RPMI7951 (cell line): Measurements from ENCODE around the gene DPM2. TPM values are rescaled to one million over a fixed set of nuclear protein-coding genes. Genes with fewer than 3 reads are reported as not detected.

Experiments used
- DNase-seq: peaks from one replicate; pipeline ENCODE4 v3.0.0-alpha.2; 2012; ENCODE audit warnings: low read depth
- total RNA-seq: library from RNA; depleted of rRNA; stranded (reverse); fragments of >200 nt; shearing (Covaris generic); gene quantifications from 2 replicates; pipeline ENCODE4 v1.2.3, GENCODE V29; 2014

DPM2 gene
- total RNA-seq, 1 experiment from 2014 or later: 50.1 TPM

DNA sequence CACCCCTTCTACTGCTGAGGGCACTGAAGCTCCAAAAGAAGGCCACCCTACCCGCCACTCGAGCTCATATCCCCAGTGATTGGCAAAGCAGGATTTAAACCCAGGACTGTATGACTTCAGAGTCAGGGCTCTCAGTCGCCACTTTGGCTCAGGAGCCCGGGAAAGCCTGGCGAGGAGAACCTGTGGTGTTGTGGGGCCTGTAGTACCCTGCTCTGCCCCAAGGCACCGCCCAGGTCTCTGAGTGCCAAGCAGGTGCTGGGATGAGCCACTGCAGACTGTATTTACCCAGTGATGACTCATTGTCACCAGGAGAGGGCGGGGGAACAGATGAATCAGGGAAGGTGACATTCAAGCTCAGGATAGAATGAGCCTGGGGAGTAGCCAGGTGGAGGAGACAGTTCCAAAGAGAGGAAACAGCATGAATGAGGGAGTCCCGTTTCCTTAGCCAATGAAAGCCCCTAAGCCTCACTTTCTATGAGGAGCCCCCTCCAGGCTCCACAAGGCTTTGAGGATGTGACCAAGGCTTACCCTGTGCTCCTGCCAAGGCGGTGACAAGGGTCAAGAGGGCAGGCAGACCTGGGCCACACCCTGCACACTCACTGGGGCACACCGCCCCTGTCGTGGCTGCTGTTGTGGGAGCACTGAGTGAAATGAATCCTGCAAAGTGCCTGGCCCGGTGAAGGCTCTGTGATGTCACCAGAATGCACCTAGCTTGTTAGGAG is 17.8 kb upstream of the DPM2 start:
- no peak for DNase-seq

DNA sequence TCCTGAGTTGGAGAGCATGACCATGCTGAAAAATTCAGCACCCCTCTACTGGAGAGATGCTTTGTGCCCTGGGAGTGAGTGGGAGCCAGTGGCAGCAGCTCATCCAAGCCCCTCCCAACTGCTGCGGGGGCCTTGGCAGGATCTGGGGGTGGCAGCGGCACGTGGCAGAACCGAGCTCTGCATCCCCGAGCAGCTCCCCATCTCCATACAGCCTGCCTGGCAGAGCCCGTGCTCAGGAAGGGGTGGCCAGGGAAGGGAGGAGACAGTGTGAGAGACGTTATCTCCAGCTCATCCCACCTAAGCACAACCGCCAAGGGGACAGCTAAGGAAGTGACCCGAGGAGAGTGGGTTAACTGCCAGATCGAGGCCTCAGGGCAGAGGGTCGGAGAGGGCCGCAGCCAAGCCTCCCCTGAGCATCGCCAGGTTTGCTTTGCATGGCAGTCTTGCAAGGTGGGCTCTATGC is 17.2 kb upstream of the DPM2 start:
- DNase-seq: no peak

DNA sequence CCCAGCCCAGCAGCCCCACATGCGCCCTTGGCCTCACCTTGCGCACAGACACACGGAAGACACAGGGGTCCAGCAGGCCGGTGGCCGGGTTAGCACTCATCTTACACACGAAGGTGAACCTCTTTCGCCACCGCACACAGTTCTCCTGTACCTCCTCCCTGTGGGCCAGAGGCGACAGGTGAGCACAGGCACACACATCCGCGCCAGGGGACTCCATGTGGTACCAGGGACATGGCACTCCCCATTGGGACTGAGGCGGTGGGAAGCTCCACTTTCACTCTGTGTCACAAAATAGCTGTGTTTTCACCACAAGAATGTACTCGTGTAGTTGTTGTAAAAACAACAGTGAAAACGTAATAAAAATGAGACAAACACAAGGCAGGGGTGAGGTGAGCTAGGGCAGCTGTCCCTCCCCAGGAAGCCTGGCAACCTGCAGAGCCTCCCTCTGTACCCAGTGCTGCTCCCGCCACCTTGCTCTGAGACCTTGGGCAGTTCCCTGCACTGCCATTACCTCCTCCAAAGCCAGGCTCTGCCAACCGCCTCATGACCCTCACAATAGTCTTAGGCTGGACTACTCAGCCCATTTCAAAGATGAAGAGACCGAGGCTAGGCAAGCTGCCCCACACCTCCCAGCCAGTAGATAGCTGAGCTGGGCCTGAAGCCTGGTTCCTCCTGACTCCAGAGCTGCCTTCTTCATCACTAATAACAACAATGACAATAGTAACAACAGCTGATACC is 16.3 kb upstream of the DPM2 start:
- no peak for DNase-seq

DNA sequence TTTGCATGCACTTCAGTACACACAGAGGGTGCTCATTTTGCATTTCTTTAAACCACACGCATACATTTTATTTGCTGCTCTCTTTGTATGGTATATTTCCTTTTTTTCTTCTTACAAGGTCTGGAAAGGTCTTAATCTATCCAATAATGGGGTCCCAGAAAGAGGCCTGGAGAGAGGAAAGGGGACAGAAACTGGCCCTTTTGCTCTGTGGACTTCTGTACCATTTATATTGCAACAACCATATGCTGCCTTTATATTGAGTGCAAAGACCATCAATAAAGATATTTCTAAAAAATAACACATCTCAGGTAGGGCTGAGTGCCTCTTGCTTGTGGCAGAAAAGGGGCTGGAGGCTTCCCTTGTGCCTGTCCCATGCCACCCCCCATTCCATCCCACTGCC is 15.5 kb upstream of the DPM2 start:
- DNase-seq: no peak

DNA sequence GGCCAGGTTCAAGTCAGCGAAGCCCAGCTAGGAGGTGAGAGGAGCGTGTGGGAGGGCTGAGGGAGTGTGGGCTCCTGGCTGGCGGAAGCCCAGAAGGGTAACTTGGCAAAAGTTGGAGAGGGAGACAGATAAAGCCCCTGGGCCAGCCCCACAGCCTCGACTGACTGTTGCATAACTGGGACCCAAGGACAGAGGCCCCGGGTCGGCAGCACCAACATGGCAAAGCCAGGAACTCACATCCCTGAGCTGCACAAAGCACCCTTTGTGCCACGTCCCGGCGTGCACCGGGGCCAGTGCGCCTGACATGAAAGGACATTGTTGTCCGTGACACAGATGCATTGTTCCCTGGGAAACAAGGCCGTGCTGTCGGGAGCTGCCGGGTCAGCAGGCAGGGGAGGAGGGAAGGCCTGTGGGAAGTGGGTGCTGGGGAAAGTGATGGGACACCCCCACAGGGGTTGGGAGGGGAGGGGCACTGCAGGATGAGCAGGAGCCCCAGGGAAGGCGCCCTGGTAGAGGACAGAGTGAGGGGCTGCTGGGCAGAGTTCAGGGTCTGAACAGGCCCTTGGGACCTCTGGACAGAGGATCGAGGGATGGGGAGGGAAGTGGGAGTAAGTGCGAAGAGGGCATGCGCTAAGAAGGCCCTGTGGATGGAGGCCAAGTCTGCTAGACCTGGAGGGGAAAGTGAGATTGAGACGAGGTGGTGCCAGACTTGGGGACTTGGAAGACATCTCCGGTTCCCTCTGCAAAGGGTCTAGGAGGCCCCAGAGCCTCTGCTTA is 13.0 kb upstream of the DPM2 start:
- no peak for DNase-seq

DNA sequence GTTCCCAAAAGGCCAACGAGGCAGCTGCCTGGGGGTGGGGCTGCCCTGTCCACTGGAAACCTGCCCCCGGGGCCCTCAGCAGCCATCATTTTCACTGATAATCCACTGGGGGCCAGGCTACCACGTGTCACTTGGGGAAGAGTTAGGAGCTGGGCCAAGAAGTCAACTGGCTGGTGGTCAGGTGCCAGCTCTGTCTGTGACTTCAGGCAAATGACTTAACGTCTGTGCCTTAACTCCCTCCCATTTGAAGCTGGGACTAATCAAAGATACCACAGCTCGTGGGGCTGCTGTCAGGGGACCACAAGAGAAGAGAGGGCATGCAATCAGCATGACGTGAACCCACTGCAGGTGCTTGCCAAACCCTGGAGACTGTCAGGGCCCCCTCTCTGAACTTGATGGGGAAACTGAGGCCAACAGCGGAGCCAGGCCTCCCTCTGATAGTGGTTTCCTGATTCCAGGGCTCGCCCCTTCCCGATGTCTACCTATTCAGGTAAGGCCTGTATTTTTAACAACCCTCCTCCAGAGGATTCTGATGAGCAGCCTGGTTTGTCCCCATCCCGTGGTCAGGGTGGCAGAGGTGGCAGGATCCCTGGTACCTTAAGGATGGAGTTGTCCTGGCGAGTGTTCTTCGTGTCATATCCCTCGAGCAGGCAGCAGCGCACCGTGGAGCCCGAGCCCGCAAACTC is 12.3 kb upstream of the DPM2 start:
- no peak for DNase-seq

DNA sequence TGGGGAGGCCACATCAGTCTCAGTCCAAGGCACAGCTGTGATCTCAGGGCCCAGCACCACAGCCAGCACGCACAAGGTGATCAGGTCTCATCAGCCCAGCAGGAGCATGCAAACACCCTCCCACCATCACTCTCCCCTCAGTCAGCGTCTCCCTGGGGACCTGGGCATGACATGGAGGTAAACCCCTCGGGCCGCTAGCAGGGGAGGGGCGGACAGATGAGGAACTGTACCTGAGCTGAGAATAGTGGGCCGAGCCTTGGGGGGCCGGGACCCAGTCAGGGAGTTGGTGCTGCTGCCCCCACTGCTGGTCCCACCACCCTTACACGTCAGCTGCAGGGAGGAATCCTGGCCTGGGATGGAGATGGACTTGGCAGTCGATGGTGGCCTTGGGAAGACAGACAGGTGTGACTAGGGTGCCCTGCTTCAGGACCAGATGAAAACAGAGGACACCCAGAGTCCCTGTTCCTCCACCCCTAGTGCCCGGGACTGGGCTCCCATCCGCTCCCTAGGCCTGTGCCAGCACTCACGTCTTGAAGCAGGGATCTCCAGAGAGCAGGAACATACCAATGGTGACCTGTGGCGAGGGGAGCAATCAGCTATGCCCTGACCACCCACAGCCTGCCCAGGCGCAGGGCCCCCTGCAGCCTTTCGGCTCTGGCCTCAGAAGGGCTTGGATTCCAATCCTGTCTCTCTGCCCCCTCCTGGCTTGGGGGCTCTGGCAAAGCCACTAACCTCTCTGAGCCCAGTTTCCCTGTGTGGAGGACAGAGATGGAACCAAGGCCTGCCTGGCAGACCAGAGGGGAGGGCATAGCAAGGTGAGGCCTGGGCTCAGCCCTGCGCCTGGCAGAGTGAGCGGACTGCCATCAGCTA is 10.4 kb upstream of the DPM2 start:
- no peak for DNase-seq

DNA sequence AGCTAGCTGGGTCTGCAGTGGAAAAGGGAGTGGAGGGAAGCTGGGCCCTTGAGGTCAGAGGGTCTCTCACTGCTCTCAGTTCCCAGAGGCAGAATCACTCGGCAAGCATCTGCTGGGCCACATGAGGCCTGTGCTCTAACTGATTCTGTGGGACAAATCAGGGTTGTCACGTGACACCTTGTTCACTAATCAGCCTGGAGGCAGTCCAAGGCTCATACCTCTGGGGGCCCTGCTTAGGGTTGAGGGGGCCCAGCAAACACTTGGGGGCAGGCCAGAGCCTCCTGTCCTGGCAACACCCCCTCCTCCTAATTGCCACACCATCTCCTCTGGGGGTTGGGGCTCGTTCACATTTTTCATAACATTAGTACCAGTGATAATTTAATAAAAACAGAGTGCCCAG is 9.1 kb upstream of the DPM2 start:
- no peak for DNase-seq

DNA sequence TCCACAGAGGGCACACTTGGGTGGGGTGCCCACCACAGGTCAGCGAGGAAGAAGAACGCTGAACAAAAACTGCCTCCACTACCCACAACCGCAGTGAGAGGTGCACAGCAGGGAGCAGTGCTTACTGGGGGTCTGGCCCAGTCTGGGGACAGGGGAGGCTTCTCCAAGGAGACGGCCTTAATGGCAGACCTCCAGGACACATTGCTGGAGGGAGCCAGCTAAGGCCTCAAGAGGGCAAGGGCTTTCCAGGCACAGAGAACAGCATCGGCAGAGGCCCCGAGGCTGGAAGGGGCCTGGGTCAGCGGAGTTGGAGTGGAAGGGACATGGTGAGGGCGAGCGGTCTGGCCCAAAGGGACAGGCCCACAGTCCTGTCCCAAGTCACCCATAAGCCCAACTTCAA is 8.3 kb upstream of the DPM2 start:
- DNase-seq: no peak

DNA sequence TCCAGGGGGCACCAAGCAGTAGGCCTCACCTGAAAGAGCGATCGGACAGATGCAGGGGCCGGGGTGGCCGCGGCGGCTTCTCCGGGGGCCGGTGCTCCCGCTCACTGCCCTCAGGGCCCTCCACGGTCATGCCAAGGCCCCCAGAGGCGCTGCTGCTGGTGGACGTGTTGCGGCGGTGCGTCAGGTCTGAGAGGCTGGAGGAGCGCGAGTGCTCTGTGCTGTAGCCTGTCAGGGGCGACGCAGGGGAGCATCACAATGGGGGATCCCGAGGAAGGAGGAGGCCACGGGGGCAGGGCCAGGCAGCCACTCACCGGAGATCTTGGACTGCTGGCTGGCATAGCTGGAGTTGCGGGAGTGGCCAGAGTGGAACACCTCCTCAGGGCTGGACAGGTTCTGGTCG is 7.7 kb upstream of the DPM2 start:
- no peak for DNase-seq

DNA sequence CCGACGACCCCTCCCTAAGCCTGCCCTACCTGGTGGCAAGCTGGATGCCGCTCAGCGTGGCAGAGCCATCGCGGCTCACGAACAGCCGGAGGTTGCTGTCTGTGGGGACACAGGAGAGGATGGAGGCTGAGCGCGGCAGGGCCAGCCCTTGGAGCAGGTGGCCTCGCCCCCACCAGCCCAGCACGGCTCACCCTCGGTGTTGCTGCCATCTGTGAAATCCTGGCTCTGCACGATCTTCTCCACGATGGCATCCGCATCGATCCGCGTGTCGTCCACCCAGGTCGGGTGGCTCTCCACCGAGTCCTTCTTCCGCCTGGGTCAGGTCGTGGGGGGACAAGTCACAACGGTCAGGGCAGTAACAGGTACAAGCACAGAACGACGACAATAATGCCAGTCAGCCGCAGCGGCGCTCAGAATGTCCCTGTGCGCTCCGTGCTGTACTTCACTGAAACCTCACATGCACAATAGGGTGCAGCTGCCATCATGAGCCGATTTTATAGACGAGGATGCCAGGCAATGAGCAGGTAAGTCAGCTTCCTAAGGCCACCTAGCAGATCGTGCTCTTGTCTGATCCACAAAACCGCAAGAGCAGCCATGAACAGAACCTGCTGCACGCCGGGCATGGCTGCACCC is 7.0 kb upstream of the DPM2 start:
- no peak for DNase-seq

DNA sequence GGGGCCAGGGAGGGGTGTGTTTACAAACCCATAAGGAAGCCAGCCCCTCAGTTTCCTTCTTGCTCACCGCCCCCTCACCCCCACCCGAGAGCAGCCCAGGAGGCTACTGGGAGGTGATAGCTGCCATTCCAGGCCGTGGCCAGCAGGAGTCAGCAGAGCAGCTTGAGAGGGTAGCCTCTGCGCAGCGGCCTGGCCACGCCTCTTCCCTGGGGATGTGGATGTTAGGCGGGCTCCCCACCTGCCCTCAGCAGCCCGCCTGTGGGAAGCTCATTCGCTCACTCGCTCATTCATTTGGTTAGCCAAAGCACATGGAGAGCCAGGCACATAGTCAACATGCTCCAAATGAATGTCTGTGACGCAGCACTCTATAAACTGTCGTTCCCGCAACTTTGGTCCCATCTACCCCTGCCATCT is 6.1 kb upstream of the DPM2 start:
- peak; percentile 62 for DNase-seq

DNA sequence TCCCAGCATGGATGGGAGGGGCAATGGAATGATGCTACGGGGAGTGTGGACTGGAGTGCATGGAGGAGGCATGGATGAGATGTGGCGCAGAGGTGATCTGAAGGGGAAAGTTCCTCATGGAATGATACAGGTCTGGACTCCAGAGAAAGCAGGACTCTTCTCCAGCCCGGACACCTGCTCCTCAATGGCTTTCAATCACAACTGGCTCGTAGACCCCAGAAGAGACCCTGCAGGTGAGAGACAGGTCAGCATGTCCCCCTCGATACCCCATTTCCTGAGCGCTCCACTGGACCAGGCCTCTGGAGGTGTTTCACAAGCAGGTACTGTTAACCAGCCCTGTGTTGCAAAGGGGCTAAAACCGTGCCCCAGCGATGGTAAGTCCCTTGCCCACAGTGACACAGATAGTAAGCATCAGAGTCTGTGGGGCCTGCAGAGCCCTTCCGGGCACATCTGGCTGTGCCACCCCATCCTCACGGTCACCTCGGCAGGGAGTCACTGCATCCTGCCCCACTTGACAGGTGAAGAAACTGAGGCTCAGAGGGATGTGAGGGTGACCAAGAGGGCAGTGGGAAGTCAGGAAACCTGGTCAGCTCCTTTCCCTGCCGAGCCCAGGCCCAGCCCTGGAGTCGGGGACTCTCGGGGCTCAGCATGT is 5.5 kb upstream of the DPM2 start:
- DNase-seq: no peak

DNA sequence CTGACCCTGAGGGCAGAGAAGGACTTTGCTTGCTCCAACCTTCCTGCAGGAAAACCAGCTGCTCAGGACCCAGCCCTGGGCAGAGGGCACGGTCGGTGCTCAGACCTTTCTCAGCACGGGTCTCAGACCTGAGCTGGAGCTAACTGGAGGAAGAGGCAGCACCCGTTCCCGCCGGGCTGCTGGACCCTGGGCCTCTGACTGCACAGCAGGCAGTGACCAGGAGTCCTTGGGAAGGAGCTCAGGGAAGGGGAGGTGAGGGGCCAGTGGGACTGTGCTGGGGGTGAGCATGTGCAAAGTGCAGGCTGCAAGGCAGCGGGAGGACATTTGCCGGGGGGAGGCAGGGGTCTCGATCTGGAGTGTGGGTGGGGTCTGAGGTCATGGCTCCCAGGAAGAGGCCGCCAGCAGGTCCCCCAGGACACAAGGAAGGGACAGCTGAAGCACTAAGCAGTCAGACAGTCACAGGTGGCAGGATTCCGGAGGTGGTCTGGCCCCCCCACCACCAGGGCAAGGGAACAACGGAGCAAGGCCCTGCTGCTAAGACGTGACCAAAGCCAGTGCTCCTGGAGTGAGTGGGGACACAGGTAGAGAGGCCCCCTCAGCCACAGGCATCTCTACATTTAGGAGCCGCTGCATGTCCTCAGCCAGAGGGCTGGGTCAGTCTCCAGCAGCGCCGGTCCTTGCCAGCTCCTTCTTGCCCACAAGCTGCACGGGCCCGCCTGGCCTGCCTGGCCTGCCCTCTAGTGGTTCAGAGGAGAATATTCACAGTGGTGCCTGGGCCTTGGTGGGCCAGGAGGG is 4.8 kb upstream of the DPM2 start:
- DNase-seq: peak; percentile 51

DNA sequence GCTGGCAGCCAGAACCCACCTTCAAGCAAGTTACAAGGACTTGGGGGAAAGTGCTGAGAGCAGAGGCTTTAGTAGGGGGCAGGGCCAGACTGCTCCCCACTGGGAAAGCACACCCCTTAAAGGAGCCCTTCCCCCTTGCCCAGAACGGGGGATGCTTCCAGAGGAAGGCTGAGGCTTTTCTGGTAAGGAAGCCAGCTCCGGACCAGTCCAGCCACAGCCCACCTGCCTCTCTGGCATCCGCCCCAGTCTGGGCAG is 4.2 kb upstream of the DPM2 start:
- no peak for DNase-seq

DNA sequence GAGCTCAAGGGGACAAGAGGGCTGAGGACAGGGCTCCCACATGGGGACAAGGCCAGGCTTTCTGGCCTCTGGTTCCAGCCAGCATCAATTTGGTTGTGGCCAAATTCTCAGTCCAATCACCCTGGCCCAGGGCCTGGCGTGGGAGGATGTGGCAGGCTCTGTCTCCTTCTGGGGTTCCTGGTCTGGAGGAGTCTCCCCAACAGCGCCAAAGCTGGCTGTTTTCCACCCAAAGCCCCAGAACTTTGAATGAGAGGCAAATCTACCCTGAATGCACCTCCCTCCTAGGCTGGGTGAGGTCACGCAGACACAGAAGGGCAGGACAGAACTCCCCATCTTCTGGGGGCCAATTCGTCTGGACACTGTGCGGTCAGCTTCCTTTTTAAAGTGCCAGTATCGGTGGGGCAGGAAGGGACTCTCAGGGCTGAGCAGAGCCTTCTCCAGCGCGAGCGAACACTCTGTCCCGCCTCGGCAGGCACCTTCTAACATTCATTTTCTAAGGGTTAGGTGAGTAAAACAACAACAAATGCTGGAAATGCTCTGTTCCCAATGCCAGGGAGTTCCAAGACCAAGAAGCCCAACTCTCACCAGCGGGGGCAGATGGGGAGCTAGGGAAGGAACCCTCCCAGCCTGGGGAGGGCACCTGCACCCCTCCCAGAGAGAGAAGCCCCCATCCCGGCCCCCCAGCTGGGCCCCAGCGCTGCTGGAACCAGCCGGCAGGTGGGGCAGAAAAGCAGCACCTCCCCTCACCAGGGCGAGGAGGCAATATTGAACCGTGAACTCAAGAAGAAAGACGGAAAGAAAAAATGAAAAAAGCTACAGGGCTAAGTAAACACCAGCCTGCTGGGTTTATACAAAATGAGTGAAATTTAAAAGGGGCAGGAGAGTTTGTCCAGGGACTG is 3.7 kb upstream of the DPM2 start:
- DNase-seq: no peak

DNA sequence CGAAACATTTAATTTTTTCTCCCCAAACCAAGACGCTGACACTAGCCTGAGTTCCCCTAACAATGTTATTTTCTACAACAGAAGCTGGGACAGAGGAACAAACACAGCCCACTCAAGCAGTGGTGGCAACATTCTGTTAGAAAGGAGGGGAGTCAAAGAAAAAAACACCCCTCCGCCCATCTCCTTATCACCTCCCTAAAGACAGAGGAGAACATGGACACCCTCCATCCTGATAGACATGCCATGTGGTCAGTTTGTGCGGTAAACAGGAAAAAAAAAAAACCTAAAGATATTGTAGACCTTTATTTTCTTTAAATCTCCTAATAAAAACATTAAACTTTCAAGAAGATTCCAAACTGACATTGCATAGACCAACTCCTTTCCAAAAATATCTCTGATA is 2.9 kb upstream of the DPM2 start:
- no peak for DNase-seq

DNA sequence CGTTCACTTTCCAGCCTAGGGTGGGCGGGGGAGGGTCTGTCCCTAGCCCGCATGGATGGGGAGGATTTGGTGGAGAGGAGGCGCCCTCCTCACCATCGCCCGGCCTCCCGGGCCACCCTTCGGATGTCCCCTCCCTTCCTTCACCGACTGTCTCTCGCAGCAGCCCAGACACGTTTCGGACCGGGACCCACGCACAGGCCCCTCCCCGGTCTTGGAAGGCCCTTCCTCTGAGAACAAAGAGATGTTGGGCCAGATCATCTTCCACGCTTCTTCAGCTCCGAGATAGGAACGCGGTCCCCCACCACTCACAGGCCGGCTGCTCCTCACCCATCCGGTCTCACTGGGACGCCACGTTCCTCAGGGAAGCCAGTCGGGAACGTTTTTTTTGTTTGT is 640 bp upstream of the DPM2 start:
- DNase-seq: no peak

DNA sequence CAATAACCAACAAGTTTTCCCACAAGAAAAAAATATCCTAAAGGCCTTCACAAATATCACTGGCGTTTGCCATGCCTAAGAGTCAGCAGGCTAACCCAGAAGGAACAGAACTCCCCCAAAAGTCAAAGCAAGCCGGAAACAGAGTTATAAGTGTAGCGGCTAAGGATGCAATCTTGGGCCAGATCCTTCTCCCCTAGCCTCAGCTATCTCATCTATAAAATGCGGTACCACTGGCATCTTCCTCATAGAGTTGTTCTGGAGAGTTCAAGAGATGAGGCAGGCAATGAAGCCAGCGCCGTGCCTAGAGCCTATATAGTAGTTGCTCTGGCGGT is 632 bp downstream of the DPM2 start:
- no peak for DNase-seq
